Loucy (cell line): ENCODE results near the gene UBTD2.

Experiments used
- H2AFZ ChIP-seq: fragments of 200-600 bp; sonication (generic); 2 replicates; pipeline ENCODE4 v1.6.0; 2016; ENCODE audit warnings: antibody characterized with exemption, mild to moderate bottlenecking, low read length, moderate library complexity
- H3F3A ChIP-seq: fragments of 200-600 bp; 2 replicates; pipeline ENCODE4 v1.6.0; 2016; ENCODE audit warnings: antibody characterized with exemption, low read depth, mild to moderate bottlenecking
- H3K27me3 ChIP-seq: fragments of 200-600 bp; sonication (generic); 2 replicates; pipeline ENCODE4 v1.6.1; 2014; ENCODE audit warnings: low read length, mild to moderate bottlenecking; ENCODE audit not compliant: insufficient read depth, poor library complexity, severe bottlenecking
- H3K36me3 ChIP-seq: fragments of 200-600 bp; sonication (generic); 2 replicates; pipeline ENCODE4 v1.6.1; 2016; ENCODE audit warnings: low read length; ENCODE audit not compliant: insufficient read depth
- H3K4me1 ChIP-seq: fragments of 200-600 bp; sonication (generic); 2 replicates; pipeline ENCODE4 v1.5.1; 2014; ENCODE audit warnings: low read length, mild to moderate bottlenecking; ENCODE audit not compliant: insufficient read depth, poor library complexity, severe bottlenecking
- H3K4me2 ChIP-seq: fragments of 200-600 bp; sonication (generic); 2 replicates; pipeline ENCODE4 v1.6.0; 2014; ENCODE audit warnings: antibody characterized with exemption, low read length, low read depth, mild to moderate bottlenecking; ENCODE audit not compliant: poor library complexity, severe bottlenecking
- H3K4me3 ChIP-seq: fragments of 200-600 bp; sonication (generic); 2 replicates; pipeline ENCODE4 v1.5.1; 2014; ENCODE audit warnings: low read length, mild to moderate bottlenecking, mixed read lengths; ENCODE audit not compliant: poor library complexity, severe bottlenecking
- H3K79me2 ChIP-seq: fragments of 200-600 bp; sonication (generic); 2 replicates; pipeline ENCODE4 v1.6.1; 2014; ENCODE audit warnings: low read length; ENCODE audit not compliant: insufficient read depth
- H3K9ac ChIP-seq: fragments of 200-600 bp; sonication (generic); 2 replicates; pipeline ENCODE4 v1.6.0; 2014; ENCODE audit warnings: mild to moderate bottlenecking, low read depth, low read length, moderate library complexity; ENCODE audit not compliant: poor library complexity, severe bottlenecking
- H3K9me2 ChIP-seq: fragments of 200-600 bp; sonication (generic); replicated peaks from 2 replicates; pipeline ENCODE4 v1.6.1; 2016; ENCODE audit warnings: low read depth, low read length, mixed read lengths
- H3K9me3 ChIP-seq: fragments of 200-600 bp; sonication (generic); 2 replicates; pipeline ENCODE4 v1.6.1; 2014; ENCODE audit warnings: mild to moderate bottlenecking, antibody characterized with exemption, low read length, low read depth; ENCODE audit not compliant: insufficient read depth
- H4K20me1 ChIP-seq: fragments of 200-600 bp; sonication (generic); 2 replicates; pipeline ENCODE4 v1.6.0; 2014; ENCODE audit warnings: antibody characterized with exemption, low read length, mild to moderate bottlenecking; ENCODE audit not compliant: insufficient read depth, poor library complexity, severe bottlenecking
- CTCF ChIP-seq: fragments of 200-600 bp; sonication (generic); conservative IDR thresholded peaks from 2 replicates; pipeline ENCODE4 v1.5.1; 2014; ENCODE audit warnings: mild to moderate bottlenecking, antibody characterized with exemption, low read length
- EZH2phosphoT487 ChIP-seq: fragments of 200-600 bp; IDR thresholded peaks from 2 replicates; pipeline ENCODE4 v1.6.1; 2018; ENCODE audit warnings: antibody characterized with exemption, mild to moderate bottlenecking, moderate library complexity, borderline replicate concordance

UBTD2 gene

GRCh38 chr5:172245703-172246125 is 37.9 kb downstream of the UBTD2 start:
- Histone ChIP-seq H3K4me2 (no peak overlapping the region), H3K79me2 (peaks cover 11% of the 10 kb centered on the region; the same call in 1 of the 2 replicates), H4K20me1 (no peaks in the 10 kb centered on the region), H3K9me2 (no peaks in the 10 kb centered on the region), H3K27me3 (no peaks in the 10 kb centered on the region), H3F3A (no peaks in the 10 kb centered on the region), H3K4me1 (no peaks in the 10 kb centered on the region), H3K36me3 (no peaks in the 10 kb centered on the region), H3K9me3 (no peaks in the 10 kb centered on the region), H2AFZ (no peak overlapping the region), H3K4me3 (no peak overlapping the region), H3K9ac (no peak overlapping the region)
- TF ChIP-seq EZH2phosphoT487 (no peak), CTCF (no peak)

DNA sequence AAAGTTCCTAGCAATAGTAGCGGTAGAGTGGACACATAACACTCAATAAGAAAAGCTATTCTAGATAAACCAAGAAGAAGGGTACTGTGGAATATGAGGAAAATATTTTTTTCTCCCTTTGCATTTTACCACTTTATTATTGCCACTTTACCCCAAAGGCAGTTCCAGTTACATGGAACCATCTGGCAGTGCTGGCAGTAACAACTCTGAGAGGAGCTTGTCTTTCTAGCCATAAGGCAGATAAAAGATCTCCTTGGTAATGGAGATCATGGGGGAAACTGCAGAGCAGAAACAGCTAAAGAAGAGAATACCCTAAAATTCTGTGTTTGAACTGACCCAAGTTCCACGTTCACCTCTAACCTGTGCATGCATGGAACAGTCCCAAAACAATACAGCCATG is 38.5 kb downstream of the UBTD2 start:
- TF ChIP-seq CTCF, result no peak
- no peak for TF ChIP-seq EZH2phosphoT487
- Histone ChIP-seq H3K36me3 (no peaks in the 10 kb centered on the region), H3K9me3 (no peaks in the 10 kb centered on the region), H3K9ac (no peak overlapping the region), H3K4me2 (no peak overlapping the region), H3K4me3 (no peak overlapping the region), H3K9me2 (no peaks in the 10 kb centered on the region), H3F3A (no peaks in the 10 kb centered on the region), H4K20me1 (no peaks in the 10 kb centered on the region), H3K27me3 (no peaks in the 10 kb centered on the region), H2AFZ (no peak overlapping the region), H3K79me2 (peaks cover 11% of the 10 kb centered on the region; the same call in 1 of the 2 replicates), H3K4me1 (no peaks in the 10 kb centered on the region)

- Histone ChIP-seq H3K9me2 (no peaks in the 10 kb centered on the region), H3K79me2 (peaks cover 19% of the 10 kb centered on the region; the same call in 1 of the 2 replicates), H3K9ac (no peak overlapping the region), H3K27me3 (no peaks in the 10 kb centered on the region), H2AFZ (no peak overlapping the region), H3K36me3 (no peaks in the 10 kb centered on the region), H3K4me3 (no peak overlapping the region), H3F3A (no peaks in the 10 kb centered on the region), H3K9me3 (no peaks in the 10 kb centered on the region), H3K4me2 (no peak overlapping the region), H4K20me1 (peaks cover 2% of the 10 kb centered on the region), H3K4me1 (peaks cover 6% of the 10 kb centered on the region)
- no peak for TF ChIP-seq CTCF
- no peak for TF ChIP-seq EZH2phosphoT487
Measured at GRCh38 chr5:172243302-172243701, 40.3 kb downstream of the UBTD2 start.
